Neutrophil (primary cell): Measurements from ENCODE around the gene MOB2.

Experiments used
- H3K27ac ChIP-seq: fragments of 200-600 bp; sonication (generic); 2 replicates; pipeline ENCODE4 v1.5.1; 2016; ENCODE audit warnings: mild to moderate bottlenecking, moderate library complexity
- H3K27me3 ChIP-seq: fragments of 200-600 bp; sonication (generic); 2 replicates; pipeline ENCODE4 v1.6.0; 2016; ENCODE audit warnings: mild to moderate bottlenecking
- H3K36me3 ChIP-seq: fragments of 200-600 bp; sonication (generic); 2 replicates; pipeline ENCODE4 v1.5.1; 2017
- H3K4me1 ChIP-seq, 2 experiments: fragments of 200-600 bp in 1 of 2; sonication (generic) in 1 of 2; 1 replicate in 1 of 2; 2 replicates in 1 of 2; pipeline versions ENCODE4 v1.5.1 to v1.6.1; 2013 to 2016; ENCODE audit warnings: low read depth in 1 of 2, low read length in 1 of 2, mild to moderate bottlenecking in 1 of 2, moderate library complexity in 1 of 2; ENCODE audit not compliant: control insufficient read depth in 1 of 2, insufficient read depth in 1 of 2
- H3K4me3 ChIP-seq, 2 experiments: fragments of 200-600 bp in 1 of 2; sonication (generic) in 1 of 2; 1 replicate in 1 of 2; 2 replicates in 1 of 2; pipeline ENCODE4 v1.5.1; 2013 to 2016; ENCODE audit warnings: low read depth in 1 of 2, low read length in 1 of 2, mild to moderate bottlenecking in 1 of 2, moderate library complexity in 1 of 2
- H3K9me3 ChIP-seq: fragments of 200-600 bp; sonication (generic); 2 replicates; pipeline ENCODE4 v1.5.1; 2016
- CTCF ChIP-seq: fragments of 200-600 bp; sonication (generic); IDR thresholded peaks from 2 replicates; pipeline ENCODE4 v1.5.1; 2016; ENCODE audit warnings: antibody characterized with exemption

MOB2 gene

GRCh38 chr11:1422981-1423380 is 63.6 kb downstream of the MOB2 start:
- no peak overlapping the region for H3K4me3 ChIP-seq
- TF ChIP-seq CTCF: no peak
- no peaks in the 10 kb centered on the region for H3K4me1 ChIP-seq
- peaks cover 8% of the 10 kb centered on the region for H3K9me3 ChIP-seq
- no peaks in the 10 kb centered on the region for H3K36me3 ChIP-seq
- no peak overlapping the region for H3K27ac ChIP-seq
- no peaks in the 10 kb centered on the region for H3K27me3 ChIP-seq

DNA sequence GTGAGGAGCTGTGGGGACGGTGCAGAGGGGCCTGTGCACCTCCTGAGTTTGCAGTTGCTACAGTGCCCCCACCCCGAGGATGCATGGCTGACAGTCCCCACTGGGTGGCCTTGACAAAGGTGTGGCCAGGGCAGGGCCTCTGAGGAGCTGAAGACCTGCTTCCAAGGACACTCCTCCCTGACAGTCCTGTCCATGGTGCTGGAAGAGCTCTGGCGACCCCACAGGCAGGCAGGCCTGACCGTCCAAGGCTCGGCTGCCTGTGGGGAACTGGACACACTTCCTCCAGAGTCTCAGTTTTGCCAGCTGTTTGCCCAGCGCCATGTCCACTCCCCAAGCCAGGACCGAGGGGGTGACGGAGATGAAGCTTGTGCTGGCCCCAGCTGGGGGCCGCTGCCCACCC is 64.1 kb downstream of the MOB2 start:
- Histone ChIP-seq H3K9me3 (peaks cover 8% of the 10 kb centered on the region), H3K4me3 (no peak overlapping the region), H3K27ac (no peak overlapping the region), H3K4me1 (no peaks in the 10 kb centered on the region), H3K27me3 (no peaks in the 10 kb centered on the region), H3K36me3 (no peaks in the 10 kb centered on the region)
- TF ChIP-seq CTCF: no peak

DNA sequence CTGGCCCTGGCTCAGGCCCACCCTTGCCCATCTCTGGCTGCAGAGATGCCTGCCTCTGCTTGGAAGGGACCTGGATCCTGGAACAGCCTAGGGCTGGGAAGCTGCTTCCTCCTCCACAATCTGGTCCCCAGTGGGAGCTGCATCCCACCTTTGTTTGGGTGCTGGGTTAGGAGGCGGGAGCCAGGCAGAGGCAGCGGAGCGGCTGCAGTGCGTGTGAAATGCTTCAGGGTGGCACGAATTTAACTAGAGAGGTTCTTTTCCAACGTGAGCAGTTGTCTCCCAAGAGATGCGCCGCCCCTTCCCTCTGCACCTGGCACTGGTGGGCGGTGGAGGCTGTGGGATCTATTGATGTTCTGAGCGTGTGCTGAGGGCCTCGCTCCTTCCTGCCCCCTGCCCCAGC is 65.3 kb downstream of the MOB2 start:
- Histone ChIP-seq H3K27ac (no peak overlapping the region), H3K4me1 (no peaks in the 10 kb centered on the region), H3K4me3 (no peak overlapping the region), H3K36me3 (no peaks in the 10 kb centered on the region), H3K9me3 (peaks cover 16% of the 10 kb centered on the region), H3K27me3 (no peaks in the 10 kb centered on the region)
- TF ChIP-seq CTCF: no peak

GRCh38 chr11:1419811-1420210 is 66.8 kb downstream of the MOB2 start:
- H3K27me3 ChIP-seq: no peaks in the 10 kb centered on the region
- H3K4me3 ChIP-seq: no peak overlapping the region
- no peaks in the 10 kb centered on the region for H3K4me1 ChIP-seq
- peaks cover 24% of the 10 kb centered on the region for H3K9me3 ChIP-seq
- no peak for TF ChIP-seq CTCF
- no peak overlapping the region for H3K27ac ChIP-seq
- H3K36me3 ChIP-seq: no peaks in the 10 kb centered on the region
